ENCODE results near the gene GAPDHS. TPM values are rescaled to one million over a fixed set of nuclear protein-coding genes. Genes with fewer than 3 reads are reported as not detected.

Gene GAPDHS
- total RNA-seq, 4 donors from 2014 or later, result not detected

- intact Hi-C loops (cut with DNase I; ENCODE audit: low total_unique reads), result loop anchor here (2.0 kb wide), 3 partner anchors 101 to 387 kb away; partner anchors contain the start of gene USF2
- no peaks in the 10 kb centered on the region for H3K27me3 ChIP-seq
- DNase-seq, result no peak
- H3K9me3 ChIP-seq, result no peaks in the 10 kb centered on the region
- no peak overlapping the region for H3K27ac ChIP-seq
- TF ChIP-seq CTCF (IDR thresholded peaks at IDR 0.05 in 4 of 5, conservative IDR thresholded peaks at IDR 0.05 in 1 of 5) (no peak), POLR2A (IDR thresholded peaks at IDR 0.05) (no peak)
- peaks cover 0 to 11% of the 10 kb centered on the region in 2 donors for H3K36me3 ChIP-seq
- in situ Hi-C loops (cut with MboI; ENCODE audit: low sequenced_read_pairs in 4 of 4), result loop anchor here in 2 of 4 donors (10.0 to 25.0 kb wide), 2 partner anchors 169 to 171 kb away; partner anchors contain the start of genes KMT2B (in 2 of the 2) and ZBTB32 (in 1 of the 2)
- ATAC-seq, result no peak
- H3K4me1 ChIP-seq, result peaks cover 18 to 21% of the 10 kb centered on the region in 2 donors
- no peak overlapping the region for H3K4me3 ChIP-seq
Measured at GRCh38 chr19:35543280-35544109, 10.2 kb downstream of the GAPDHS start.

- no peak for DNase-seq
- H3K9me3 ChIP-seq, result no peaks in the 10 kb centered on the region
- intact Hi-C loops (cut with DNase I; ENCODE audit: low total_unique reads), result loop anchor here (2.0 kb wide), 3 partner anchors 101 to 387 kb away; partner anchors contain the start of gene USF2
- in situ Hi-C loops (cut with MboI; ENCODE audit: low sequenced_read_pairs in 4 of 4), result loop anchor here in 2 of 4 donors (10.0 to 25.0 kb wide), 2 partner anchors 168 to 171 kb away; partner anchors contain the start of genes KMT2B (in 2 of the 2) and ZBTB32 (in 1 of the 2)
- peak overlapping the region; percentile 71 to 90 (median 80) for H3K4me3 ChIP-seq
- H3K36me3 ChIP-seq, result peaks cover 0 to 11% of the 10 kb centered on the region in 2 donors
- no peak for TF ChIP-seq CTCF (IDR thresholded peaks at IDR 0.05 in 4 of 5, conservative IDR thresholded peaks at IDR 0.05 in 1 of 5)
- TF ChIP-seq POLR2A (IDR thresholded peaks at IDR 0.05), result no peak
- H3K27ac ChIP-seq, result peak overlapping the region; percentile 80 to 89 (median 87)
- no peak for ATAC-seq
- no peaks in the 10 kb centered on the region for H3K27me3 ChIP-seq
- H3K4me1 ChIP-seq, result peaks cover 18 to 24% of the 10 kb centered on the region in 2 donors
Measured at GRCh38 chr19:35544110-35544802, 11.0 kb downstream of the GAPDHS start.

- Histone ChIP-seq H3K27me3 (no peaks in the 10 kb centered on the region), H3K27ac (peak within 1 kb of the TSS; percentile 80 to 89 (median 87)), H3K36me3 (peaks cover 0 to 11% of the 10 kb centered on the region in 2 donors), H3K4me1 (peaks cover 18 to 25% of the 10 kb centered on the region in 2 donors), H3K4me3 (peak within 1 kb of the TSS; percentile 71 to 90 (median 80)), H3K9me3 (no peaks in the 10 kb centered on the region)
- peak; percentile 91 to 92 for ATAC-seq
- intact Hi-C loops (cut with DNase I; ENCODE audit: low total_unique reads) (loop anchor here (1.0 to 2.0 kb wide), 6 partner anchors 67 to 386 kb away; partner anchors contain the start of genes HAUS5 and USF2), in situ Hi-C loops (cut with MboI; ENCODE audit: low sequenced_read_pairs in 4 of 4) (loop anchor here in 2 of 4 donors (10.0 to 25.0 kb wide), 2 partner anchors 167 to 170 kb away; partner anchors contain the start of genes KMT2B (in 2 of the 2) and ZBTB32 (in 1 of the 2))
- TF ChIP-seq CTCF (IDR thresholded peaks at IDR 0.05 in 4 of 5, conservative IDR thresholded peaks at IDR 0.05 in 1 of 5), result no peak
- TF ChIP-seq POLR2A (IDR thresholded peaks at IDR 0.05), result peak; percentile 63 to 70
- DNase-seq, result peak; percentile 87
Measured at GRCh38 chr19:35545001-35545854, 12.0 kb downstream of the GAPDHS start, which contains the start of gene TMEM147. TMEM147 (plus strand) TSS chr19:35545626; CDS start chr19:35545740, 114 bp downstream.
